Fibroblast of skin of scalp (primary cell): Measurements from ENCODE around the gene MGAT5.

Experiments used
- DNase-seq: peaks from one replicate; pipeline ENCODE4 v3.0.0-alpha.2; 2013

MGAT5 gene

DNA sequence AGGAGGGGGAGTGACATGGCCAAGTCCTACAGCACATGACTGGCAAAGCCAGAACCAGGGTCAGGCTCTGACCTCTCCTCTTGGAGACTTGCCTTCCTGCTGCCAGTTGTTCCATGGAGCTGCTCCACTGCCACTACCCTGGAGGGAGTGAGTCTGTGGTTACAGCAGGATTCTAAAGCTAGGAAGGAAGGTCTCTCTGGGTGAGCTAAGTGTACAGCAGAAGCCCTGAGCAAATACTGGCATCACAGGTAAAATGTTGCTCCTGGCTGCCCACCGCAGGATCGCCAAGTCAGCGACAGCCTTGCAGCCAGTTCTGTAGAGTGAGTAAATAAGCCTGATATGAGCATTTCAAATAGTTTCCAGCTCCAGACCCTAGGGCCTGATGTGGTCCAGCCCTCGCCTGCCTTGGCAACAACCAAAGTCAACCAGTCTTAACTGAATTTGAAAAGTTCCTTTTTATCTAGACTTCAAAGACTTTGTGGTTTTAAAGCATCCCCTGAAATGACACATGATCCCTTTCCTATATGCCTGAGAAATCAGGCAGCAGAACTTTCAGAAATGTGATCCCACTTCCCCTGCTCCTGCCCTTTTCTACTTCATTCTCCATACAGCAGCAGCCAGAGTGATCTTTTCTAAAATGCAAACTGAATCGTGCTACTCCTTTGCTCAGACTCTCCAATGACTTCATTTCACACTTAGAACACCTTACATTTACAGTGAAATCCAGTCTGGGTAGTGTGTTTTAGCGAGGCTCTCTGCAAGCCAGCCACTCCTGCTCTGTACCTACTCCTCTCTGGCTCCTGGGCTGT lies 114.3 kb downstream of the MGAT5 start:
- peak; percentile 5 for DNase-seq

DNA sequence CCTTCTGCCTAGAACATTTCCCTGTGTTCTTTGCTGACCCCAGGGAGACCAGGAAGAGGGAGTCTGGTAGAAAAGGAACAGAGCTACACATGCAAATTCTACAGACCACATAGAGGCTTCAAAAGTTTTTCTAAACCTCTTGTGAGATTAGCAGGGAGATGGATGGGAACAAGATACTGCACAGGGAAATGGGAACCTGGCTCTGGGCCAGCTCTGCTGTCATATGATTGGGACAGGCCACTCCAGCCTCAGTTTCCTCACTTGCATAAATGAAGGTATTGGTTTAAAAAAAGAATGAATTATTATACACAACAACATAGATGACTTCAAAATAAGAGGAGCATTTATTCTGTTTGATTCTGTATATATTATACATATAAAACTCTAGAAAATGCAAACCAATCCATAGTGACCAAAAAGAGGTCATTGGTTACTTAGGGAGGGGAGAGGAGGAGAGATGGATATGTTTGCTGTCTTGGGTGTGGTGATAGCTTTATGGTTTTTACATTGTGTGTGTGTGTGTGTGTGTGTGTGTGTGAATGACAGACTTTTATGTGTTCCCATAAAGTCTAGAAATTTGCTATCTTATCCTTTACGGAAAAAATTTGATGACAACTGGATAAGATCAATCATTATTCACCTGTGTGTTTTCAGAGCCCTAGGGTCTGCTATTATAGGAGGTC lies 115.5 kb downstream of the MGAT5 start:
- DNase-seq, result no peak

GRCh38 chr2:134370655-134371445 lies 117.0 kb downstream of the MGAT5 start:
- DNase-seq, result no peak

DNA sequence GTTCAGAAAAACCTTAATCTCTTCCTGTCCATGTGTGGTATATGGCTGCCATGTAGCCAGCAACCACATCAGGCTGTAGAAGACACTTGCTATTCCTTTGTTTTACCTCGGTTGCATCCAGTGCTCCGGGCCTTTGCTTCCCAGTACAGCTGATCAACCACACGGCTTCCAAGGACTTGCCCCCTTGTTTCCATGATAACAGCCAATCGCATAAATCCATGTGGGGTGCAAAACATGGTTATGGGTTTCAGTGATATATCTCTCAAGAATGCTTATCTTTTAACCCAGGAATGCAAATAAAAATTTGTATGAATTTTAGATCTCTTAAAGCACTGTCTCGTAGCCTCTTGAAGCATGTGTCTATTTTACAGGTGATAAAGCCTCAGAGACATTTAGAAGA lies 118.3 kb downstream of the MGAT5 start:
- DNase-seq, result peak; percentile 42

- peak; percentile 40 for DNase-seq
Observed at GRCh38 chr2:134372611-134373131, 118.8 kb downstream of the MGAT5 start.

- peak; percentile 68 for DNase-seq
Observed at GRCh38 chr2:134375935-134376334, 122.1 kb downstream of the MGAT5 start.

DNA sequence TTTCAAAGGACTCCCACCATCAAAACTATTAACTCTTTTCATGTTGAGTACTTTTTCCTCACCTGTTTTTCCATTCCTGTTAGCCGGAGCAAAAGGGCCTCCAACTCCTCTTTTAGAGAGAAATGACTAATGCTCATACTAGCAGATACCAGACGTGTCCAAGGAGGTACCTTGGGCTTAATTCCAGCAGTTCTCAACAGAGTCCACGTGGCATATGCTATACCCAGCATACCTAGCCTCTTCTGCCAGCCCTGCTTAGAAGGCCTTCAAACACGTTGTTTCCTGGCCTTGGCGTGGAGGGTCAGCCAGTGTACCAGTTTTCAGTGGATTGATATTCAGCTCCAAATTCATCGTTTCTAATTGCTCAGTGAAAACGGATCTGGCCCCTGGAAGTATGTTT lies 123.9 kb downstream of the MGAT5 start:
- no peak for DNase-seq

- no peak for DNase-seq
Observed at GRCh38 chr2:134379293-134379692, 125.4 kb downstream of the MGAT5 start.

DNA sequence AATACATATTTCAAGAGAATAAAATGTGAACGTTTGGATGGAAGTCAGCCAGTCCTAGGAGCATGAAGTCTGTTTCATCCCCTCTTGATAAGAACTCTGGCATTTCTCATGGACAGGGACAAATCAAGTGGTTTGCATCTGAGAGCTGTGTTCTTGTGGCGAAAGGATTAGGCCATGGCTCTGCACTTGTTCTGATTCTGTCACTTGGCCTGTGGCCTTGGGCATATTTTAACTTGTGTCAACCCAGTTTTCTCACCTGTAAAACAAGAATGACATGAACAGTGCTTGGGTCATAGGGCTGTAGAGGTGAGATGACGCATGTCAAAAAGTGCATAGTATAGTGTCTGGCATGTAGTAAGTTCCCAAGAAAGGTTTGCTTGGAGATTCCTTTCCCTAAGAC lies 125.8 kb downstream of the MGAT5 start:
- no peak for DNase-seq

- no peak for DNase-seq
Observed at GRCh38 chr2:134381141-134381540, 127.3 kb downstream of the MGAT5 start.

DNA sequence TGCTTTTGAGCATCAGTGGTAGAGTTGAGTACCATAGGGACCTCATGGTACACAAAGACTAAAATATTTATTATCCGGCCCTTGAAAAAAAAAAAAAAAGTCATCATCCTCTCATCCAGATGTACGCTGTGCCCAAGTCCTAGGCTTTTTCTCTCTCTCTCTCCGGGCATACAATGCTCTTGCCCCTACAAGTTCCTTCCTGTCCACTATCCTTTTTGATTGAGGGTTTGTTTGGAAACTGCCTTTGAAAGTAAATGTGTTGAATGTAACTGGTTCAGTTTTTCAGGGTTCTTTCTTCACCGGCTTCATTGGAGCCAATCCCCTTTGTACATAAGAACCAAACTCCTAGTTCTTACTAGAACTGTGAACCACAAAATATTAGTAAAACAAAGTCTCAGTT lies 130.3 kb downstream of the MGAT5 start:
- DNase-seq, result no peak

GRCh38 chr2:134385195-134385594 lies 131.3 kb downstream of the MGAT5 start:
- DNase-seq, result no peak

- DNase-seq, result no peak
Observed at GRCh38 chr2:134386310-134386709, 132.4 kb downstream of the MGAT5 start.

GRCh38 chr2:134389381-134389780 lies 135.5 kb downstream of the MGAT5 start:
- DNase-seq, result no peak

- no peak for DNase-seq
Observed at GRCh38 chr2:134391751-134392160, 137.9 kb downstream of the MGAT5 start.

GRCh38 chr2:134392442-134393074 lies 138.7 kb downstream of the MGAT5 start:
- DNase-seq, result no peak

- DNase-seq, result no peak
Observed at GRCh38 chr2:134393075-134393461, 139.2 kb downstream of the MGAT5 start.

- DNase-seq, result no peak
Observed at GRCh38 chr2:134395779-134396178, 141.9 kb downstream of the MGAT5 start.

DNA sequence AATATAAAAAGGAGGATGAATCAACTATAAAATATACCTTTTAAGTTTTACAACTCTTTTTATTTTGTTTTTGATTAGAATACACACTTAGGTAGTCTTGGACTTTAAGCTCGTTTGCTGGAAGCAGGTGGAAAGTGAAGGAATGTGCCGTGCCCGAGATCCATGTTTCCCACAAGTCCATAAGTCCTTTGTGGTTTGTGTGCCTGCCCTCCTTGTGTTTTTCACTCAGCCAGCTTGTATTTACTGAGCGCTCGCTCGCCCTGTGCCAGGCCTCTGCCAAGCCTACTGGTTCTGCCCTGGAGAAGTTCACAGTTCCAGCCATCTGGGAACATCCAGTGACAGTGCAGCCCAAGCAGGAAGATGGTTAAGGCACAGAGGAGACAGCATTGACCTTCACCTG lies 142.6 kb downstream of the MGAT5 start:
- DNase-seq, result no peak

DNA sequence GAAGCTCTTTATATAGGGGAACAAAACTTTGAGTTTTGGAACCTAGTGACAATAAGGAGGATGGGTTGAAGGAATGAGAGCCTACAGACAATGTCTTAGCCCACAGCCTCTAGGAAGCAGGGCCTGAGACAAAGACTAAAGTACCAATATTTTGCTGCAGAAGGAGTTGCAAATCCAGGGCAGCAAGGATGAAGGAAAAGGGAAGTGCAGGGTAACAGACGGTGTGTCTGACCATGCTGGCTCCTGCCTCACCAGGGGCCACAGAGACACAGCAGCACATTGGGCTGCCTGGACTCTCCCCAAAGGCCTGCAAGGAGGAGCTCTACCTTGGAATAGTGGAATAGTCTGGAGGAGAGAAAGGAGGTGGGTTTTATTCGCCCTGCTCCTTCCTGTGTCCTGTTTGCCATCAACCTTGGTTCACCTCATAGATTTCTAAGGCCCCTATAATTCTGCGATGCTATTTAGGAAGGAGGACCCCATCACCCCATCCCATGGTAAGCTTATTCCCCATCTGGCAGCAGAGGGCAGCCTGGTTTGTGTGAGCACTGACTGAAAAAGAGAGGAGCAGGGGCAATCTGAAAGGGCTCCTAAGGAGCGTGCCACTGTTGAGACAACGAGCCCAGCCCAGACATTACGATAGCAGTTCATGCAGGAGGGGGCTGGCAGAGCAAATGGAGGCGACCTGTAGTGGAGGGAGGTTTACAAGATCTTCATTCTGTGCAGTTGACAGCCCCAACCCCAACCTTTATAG lies 143.4 kb downstream of the MGAT5 start:
- DNase-seq, result no peak

DNA sequence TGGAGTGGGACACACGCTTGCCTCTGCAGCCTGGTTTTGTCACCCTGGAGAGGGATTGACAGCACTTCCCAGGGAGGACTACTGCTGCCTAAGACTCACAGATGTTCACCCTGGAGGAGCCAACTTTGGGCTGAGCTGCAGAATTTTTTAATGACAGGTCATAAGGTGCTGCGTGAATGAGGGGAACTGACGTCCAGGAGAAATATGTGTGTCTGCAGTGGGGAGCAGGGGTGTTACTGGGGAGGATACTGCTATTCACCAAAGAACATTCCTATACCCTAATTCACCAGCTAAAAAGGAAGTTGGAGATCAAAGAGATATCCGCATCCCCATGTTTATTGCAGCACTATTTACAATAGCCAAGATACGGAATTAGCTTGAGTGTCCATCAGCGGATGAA lies 144.4 kb downstream of the MGAT5 start:
- peak; percentile 54 for DNase-seq

GRCh38 chr2:134399096-134399495 lies 145.2 kb downstream of the MGAT5 start:
- DNase-seq, result peak; percentile 21
